ENCODE results near the gene ZNF37A. TPM values are rescaled to one million over a fixed set of nuclear protein-coding genes. Genes with fewer than 3 reads are reported as not detected.

ZNF37A gene
- total and polyA plus RNA-seq, 10 of the 15 experiments (the other 5 are each of a cell fraction or from before 2014, with no cell fraction given), result 3.3 to 24.2 (median 12.1) TPM

GRCh38 chr10:38047666-38048065 lies 46.5 kb upstream of the ZNF37A start (continued):
- TF ChIP-seq CTCF (IDR thresholded peaks at IDR 0.05 in 2 of 3, conservative IDR thresholded peaks at IDR 0.05 in 1 of 3; ENCODE audit: control insufficient read depth in 2 of 3, extremely low read depth in 1 of 3, insufficient read depth in 1 of 3, low read depth in 3 of 3, low read length in 3 of 3) (no peak), BCL11A (IDR thresholded peaks at IDR 0.05; ENCODE audit: low read depth, low read length) (no peak), CHD4 (IDR thresholded peaks at IDR 0.05) (no peak), ATF2 (IDR thresholded peaks at IDR 0.05; ENCODE audit: low read length) (peak; percentile 24; the same call in 1 of the 2 replicates), JUND (IDR thresholded peaks at IDR 0.05; ENCODE audit: low read depth, low read length) (peak; percentile 69; the same call in 1 of the 2 replicates), NFYB (IDR thresholded peaks at IDR 0.05; ENCODE audit: insufficient read depth, low read depth, low read length) (no peak), NFIC (IDR thresholded peaks at IDR 0.05; ENCODE audit: low read depth, low read length) (peak; percentile 30; the same call in 1 of the 2 replicates), RUNX3 (IDR thresholded peaks at IDR 0.05; ENCODE audit: low read length) (peak; percentile 60), FOS (IDR thresholded peaks at IDR 0.05; ENCODE audit: borderline replicate concordance, extremely low read depth, insufficient read length) (no peak), JUNB (IDR thresholded peaks at IDR 0.05) (peak; percentile 90)

- 95% methylated on average over 1 of the region's 1 CpG for WGBS (ENCODE audit: insufficient coverage, insufficient replicate concordance, low lambda C conversion rate, missing lambda C conversion rate)
- no peaks in the 10 kb centered on the region for H3K27me3 ChIP-seq (replicated peaks in 1 of 2; ENCODE audit: control insufficient read depth in 2 of 2, insufficient read depth in 2 of 2, low read length in 1 of 2)
- no peak overlapping the region for H3K9ac ChIP-seq (ENCODE audit: control insufficient read depth, insufficient read depth, low read length)
- H3K4me2 ChIP-seq (ENCODE audit: control insufficient read depth, insufficient read depth), result no peak overlapping the region
- no peaks in the 10 kb centered on the region for H3K79me2 ChIP-seq (ENCODE audit: control insufficient read depth, insufficient read depth, low read length)
- H3K9me3 ChIP-seq (replicated peaks; ENCODE audit: control insufficient read depth, insufficient read depth, low read length), result peaks cover 21% of the 10 kb centered on the region
- SMC1A ChIA-PET (ENCODE audit: uncharacterized antibody, unreplicated experiment), result no interaction called here
- in situ Hi-C loops (cut with MboI), result no loop called here
- H2AFZ ChIP-seq (ENCODE audit: control insufficient read depth, low read depth, low read length), result no peak overlapping the region
- H4K20me1 ChIP-seq (ENCODE audit: control insufficient read depth, insufficient read depth), result no peaks in the 10 kb centered on the region
- FAIRE-seq (peak; percentile 78), ATAC-seq (no peak), DNase-seq (ENCODE audit: low read depth, low spot score) (no peak)
- intact Hi-C loops (cut with micrococcal nuclease; ENCODE audit: unreplicated experiment), result no loop called here
- no peak overlapping the region for H3K4me3 ChIP-seq
- RAD21 ChIA-PET (ENCODE audit: unreplicated experiment), result no interaction called here
- CTCF ChIA-PET, result no interaction called here
- no peak overlapping the region for H3K27ac ChIP-seq (ENCODE audit: control insufficient read depth, insufficient read depth)
- peaks cover 0 to 14% of the 10 kb centered on the region in 2 experiments; a peak in 2 of 4 replicates for H3K36me3 ChIP-seq (ENCODE audit: control insufficient read depth in 2 of 2, insufficient read depth in 2 of 2, low read length in 1 of 2)
- BruUV-seq (replicated peaks), result no TSS peak
- TF ChIP-seq FOXM1 (IDR thresholded peaks at IDR 0.05; ENCODE audit: low read depth, low read length), result no peak
- TF ChIP-seq IKZF2 (IDR thresholded peaks at IDR 0.05), result no peak
- TF ChIP-seq CEBPB (IDR thresholded peaks at IDR 0.05; ENCODE audit: borderline replicate concordance in 1 of 2, low read depth in 2 of 2, low read length in 2 of 2), result no peak
- no peak for TF ChIP-seq LARP7 (IDR thresholded peaks at IDR 0.05)
- no peak for TF ChIP-seq CREM (IDR thresholded peaks at IDR 0.05; ENCODE audit: low read depth)
- TF ChIP-seq MEF2A (IDR thresholded peaks at IDR 0.05; ENCODE audit: insufficient read depth, low read depth, low read length), result no peak
- TF ChIP-seq NFXL1 (IDR thresholded peaks at IDR 0.05; ENCODE audit: borderline replicate concordance), result no peak
- POLR2A ChIA-PET, result no interaction called here
- H3K4me1 ChIP-seq (ENCODE audit: control insufficient read depth, insufficient read depth, low read length), result no peaks in the 10 kb centered on the region
These were observed 43.9 kb upstream of the ZNF37A start for GRCh38 chr10:38050212-38050611.

Data from GM12878 (cell line).